ENCODE measurements around the gene CYLD. TPM values are rescaled to one million over a fixed set of nuclear protein-coding genes. Genes with fewer than 3 reads are reported as not detected.

CYLD gene
- total and polyA plus RNA-seq, 2 of the 4 experiments (the other 2 are of a cell fraction): 16.2 to 37.3 TPM

DNA sequence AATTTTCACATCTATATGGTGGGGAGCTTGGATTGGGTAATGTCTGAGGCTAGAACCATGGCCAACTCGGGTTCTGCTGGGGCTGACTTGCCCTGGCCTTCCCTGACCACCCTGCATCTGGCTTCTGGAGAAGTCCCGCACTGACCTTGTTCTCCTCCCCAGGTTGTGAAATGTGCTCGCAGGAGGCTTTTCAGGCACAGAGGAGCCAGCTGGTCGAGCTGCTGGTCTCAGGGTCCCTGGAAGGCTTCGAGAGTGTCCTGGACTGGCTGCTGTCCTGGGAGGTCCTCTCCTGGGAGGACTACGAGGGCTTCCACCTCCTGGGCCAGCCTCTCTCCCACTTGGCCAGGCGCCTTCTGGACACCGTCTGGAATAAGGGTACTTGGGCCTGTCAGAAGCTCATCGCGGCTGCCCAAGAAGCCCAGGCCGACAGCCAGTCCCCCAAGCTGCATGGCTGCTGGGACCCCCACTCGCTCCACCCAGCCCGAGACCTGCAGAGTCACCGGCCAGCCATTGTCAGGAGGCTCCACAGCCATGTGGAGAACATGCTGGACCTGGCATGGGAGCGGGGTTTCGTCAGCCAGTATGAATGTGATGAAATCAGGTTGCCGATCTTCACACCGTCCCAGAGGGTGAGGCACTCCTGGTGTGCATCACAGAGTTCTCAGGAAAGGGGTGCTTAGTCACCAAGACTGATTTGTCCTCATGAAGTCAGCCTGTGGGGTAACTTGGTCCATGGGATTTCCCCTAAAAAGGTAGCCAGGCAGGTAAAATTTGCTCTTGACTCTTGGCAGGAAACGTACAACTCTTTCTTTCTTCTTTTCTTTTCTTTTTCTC, 42.3 kb upstream of the CYLD start:
- H3K4me3 ChIP-seq (ENCODE audit: insufficient read depth, low read depth, low read length): no peak overlapping the region
- no peaks in the 10 kb centered on the region for H3K4me1 ChIP-seq (ENCODE audit: control insufficient read depth, insufficient read depth, low read length)
- in situ Hi-C loops (cut with MboI; ENCODE audit: low sequenced_read_pairs): no loop called here
- H2BK15ac ChIP-seq (ENCODE audit: low read depth, low read length): no peak overlapping the region
- H3K9ac ChIP-seq (ENCODE audit: low read depth, low read length): no peak overlapping the region
- intact Hi-C loops (cut with micrococcal nuclease): no loop called here
- TF ChIP-seq CEBPB (IDR thresholded peaks at IDR 0.05; ENCODE audit: low read depth, low read length) (peak; percentile 53; the same call in 1 of the 2 replicates), BHLHE40 (IDR thresholded peaks at IDR 0.05; ENCODE audit: low read depth, low read length) (no peak)
- no peak overlapping the region for H2BK5ac ChIP-seq (ENCODE audit: low read depth, low read length, poor library complexity, severe bottlenecking)
- ATAC-seq (ENCODE audit: low read depth) (no peak), DNase-seq (peak; percentile 12)
- H3K23ac ChIP-seq (ENCODE audit: low read depth, low read length): no peak overlapping the region
- no peak overlapping the region for H3K18ac ChIP-seq (ENCODE audit: low read depth, low read length)
- H3K9me3 ChIP-seq (ENCODE audit: control insufficient read depth, insufficient read depth, low read length): peaks cover 5% of the 10 kb centered on the region; the same call in 1 of the 2 replicates
- H3K4me2 ChIP-seq (ENCODE audit: low read depth, low read length): no peak overlapping the region
- no peak overlapping the region for H2BK20ac ChIP-seq (ENCODE audit: low read depth, low read length)
- 75% methylated on average over 8 of the region's 19 CpGs; no CpG with 5 or more reads in 1 of the 2 experiments for WGBS, 2 experiments (ENCODE audit: extremely low coverage in 2 of 2, insufficient read length in 1 of 2)
- H2BK120ac ChIP-seq (ENCODE audit: low read depth, low read length): no peak overlapping the region
- H2AK9ac ChIP-seq (replicated peaks; ENCODE audit: low read depth, low read length, poor library complexity): no peak overlapping the region
- H3K14ac ChIP-seq (replicated peaks; ENCODE audit: low read depth, low read length): no peak overlapping the region
- H3K4ac ChIP-seq (ENCODE audit: low read depth, low read length): no peak overlapping the region
- no peaks in the 10 kb centered on the region for H3K79me1 ChIP-seq (ENCODE audit: low read depth in 1 of 2, low read length in 2 of 2)
- H4K8ac ChIP-seq (ENCODE audit: low read depth in 2 of 2, low read length in 2 of 2): no peak overlapping the region
- peaks cover 1% of the 10 kb centered on the region for H3K27me3 ChIP-seq (ENCODE audit: control insufficient read depth, insufficient read depth, low read length)
- H4K5ac ChIP-seq (ENCODE audit: low read depth, low read length): no peak overlapping the region
- H4K91ac ChIP-seq (ENCODE audit: insufficient read depth, low read depth, low read length): no peak overlapping the region
- H3K27ac ChIP-seq (ENCODE audit: insufficient read depth, low read length): no peak overlapping the region
- ChIA-PET POLR2A (ENCODE audit: unreplicated experiment) (no interaction called here), CTCF (no interaction called here)
- no peak overlapping the region for H2AK5ac ChIP-seq (ENCODE audit: low read depth, low read length)
- no peaks in the 10 kb centered on the region for H3K36me3 ChIP-seq (ENCODE audit: control insufficient read depth, insufficient read depth, low read length)
- dilution Hi-C loops (cut with HindIII; ENCODE audit: low sequenced_read_pairs, unreplicated experiment): no loop called here
- no peak overlapping the region for H3K56ac ChIP-seq (ENCODE audit: extremely low read depth, insufficient read depth, low read length)
- H3K9me1 ChIP-seq (ENCODE audit: insufficient read depth, low read length): no peaks in the 10 kb centered on the region
- no TSS peak for BruUV-seq (replicated peaks)
- no peak overlapping the region for H2AFZ ChIP-seq (replicated peaks; ENCODE audit: low read length, poor library complexity)
- H4K20me1 ChIP-seq (ENCODE audit: insufficient read depth, low read length): no peaks in the 10 kb centered on the region

All from IMR-90 (cell line).